T1000 (cell line): ENCODE measurements around the gene H3-3A.

Experiments used
- DNase-seq: peaks from one replicate; lab custom pipeline; 2025; ENCODE audit warnings: mixed read lengths; lab: John Stamatoyannopoulos, UW

H3-3A gene

DNA sequence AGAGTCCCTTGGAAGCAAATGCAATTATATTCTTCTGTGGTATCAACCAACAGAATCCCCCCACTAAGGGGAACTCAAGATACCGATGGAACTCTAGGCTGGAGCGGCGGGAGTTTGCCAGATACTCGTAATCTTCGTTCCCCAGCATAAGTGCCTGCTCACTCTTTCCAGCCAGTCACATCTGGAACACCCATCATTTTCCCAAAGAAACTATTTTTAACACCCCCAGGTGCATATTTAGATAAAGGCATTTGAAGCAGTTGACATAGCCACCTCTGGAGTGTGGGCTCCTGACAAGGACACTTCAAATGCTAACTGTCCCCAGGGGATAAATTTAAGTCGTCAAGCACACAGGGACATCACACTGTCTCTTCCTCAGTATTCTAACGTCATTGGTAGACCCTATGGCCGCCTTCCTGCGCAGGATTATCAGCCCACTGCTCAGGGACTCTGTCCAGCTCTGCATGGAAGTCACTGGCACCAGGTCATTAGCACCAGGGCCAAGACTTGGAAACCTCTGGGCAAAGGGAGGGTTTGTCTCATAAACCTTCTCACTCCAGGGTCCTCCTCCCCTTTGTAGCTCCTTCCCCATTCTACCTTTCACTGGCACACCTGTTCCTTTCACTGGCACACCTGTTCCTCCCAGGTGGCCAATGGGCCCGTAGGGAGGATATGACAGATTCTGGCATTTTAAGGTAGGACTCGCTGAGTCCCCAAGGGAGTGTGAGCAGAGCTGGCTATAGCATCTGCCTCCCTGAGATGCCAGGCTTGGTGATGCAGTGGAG is 48.8 kb downstream of the H3-3A start:
- no peak for DNase-seq

DNA sequence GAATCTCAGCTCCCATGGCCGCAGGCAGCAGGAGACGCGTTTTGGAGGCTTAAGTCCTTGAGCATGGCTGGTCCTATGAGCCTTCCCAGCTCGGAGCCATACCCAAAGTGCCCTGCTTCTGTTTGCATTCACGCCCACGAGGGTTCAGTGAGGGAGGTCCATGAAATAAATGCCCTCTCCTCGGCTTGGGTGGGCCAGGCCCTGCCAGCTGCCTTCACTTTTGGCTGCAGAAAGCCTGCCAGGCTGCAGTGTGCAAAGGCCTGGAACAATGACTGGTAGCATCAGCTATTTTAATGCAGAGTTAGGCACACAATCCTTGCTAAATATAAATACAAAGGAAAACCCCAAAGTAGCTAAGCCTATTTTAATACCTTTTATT is 49.4 kb downstream of the H3-3A start:
- DNase-seq = no peak

DNA sequence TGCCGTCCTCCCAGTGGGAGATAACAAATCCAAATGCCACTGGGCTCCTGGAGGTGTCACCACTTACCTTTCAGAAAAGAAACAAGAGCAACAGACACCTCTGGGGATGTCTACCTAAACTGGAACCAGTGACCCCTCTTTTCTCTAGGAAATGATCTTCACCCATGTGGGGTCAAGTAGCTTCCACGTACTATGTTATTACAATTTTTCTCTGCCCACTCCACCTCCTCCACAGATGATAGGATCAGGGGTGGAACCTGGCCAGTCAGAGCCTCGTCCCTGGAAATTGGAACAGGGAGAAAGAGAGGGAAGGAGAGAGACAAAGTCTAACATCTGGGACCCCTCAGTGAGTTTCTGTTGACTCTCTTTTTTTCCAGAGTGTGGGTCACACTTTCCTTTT is 50.1 kb downstream of the H3-3A start:
- no peak for DNase-seq

DNA sequence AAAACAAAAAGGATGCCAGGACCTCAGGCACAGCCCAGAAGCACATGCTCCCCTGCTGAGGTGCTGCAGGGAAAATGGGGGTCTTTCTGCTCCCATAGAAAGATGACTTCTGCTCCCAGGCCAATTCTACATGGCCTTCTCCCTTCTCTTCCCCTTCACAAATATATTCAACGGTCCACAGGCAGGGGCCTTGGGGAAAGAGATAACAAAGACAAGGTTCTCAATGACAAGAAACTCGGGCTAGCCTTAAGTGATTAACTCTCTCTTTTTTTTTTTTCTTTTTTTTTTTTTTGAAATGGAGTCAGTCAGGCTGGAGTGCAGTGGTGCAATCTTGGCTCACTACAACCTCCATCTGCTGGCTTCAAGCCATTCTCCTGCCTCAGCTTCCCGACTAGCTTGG is 54.2 kb downstream of the H3-3A start:
- no peak for DNase-seq

DNA sequence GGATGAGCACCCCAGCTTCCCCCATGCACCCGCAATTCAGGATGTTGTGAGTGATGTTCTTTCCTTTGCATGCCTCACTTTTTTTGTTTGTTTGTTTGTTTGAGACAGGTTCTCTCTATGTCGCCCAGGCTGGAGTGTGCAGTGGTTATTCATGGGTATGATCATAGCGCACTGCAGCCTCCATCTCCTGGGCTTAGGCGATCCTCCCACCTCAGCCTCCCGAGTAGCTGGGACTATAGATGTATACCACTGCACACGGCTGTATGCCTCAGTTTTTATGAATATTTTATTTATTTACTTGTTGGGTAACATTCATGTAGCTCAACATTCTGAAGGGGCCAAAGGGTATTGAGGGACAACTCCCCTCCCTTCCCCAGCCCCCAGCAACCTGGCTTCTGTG is 54.8 kb downstream of the H3-3A start:
- no peak for DNase-seq

DNA sequence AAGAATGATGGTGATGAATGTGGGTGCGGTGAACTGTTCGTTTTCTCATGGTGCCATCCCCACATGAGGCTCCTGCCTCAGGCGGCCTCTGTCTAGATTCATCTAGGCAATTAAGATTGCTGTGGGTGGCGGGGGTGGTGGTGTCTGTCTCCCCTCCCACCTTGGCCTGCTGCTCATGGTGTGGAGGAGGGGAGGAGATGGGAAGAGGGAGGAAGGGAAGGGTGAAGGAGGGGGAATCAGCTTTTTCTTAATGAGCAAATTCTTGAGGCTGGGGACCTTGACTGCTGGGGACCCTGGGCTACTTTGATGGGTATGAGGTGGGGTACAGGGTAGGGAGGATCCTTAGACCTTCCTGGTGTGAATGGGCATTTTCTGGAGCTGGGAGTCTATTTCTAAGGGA is 55.8 kb downstream of the H3-3A start:
- no peak for DNase-seq

DNA sequence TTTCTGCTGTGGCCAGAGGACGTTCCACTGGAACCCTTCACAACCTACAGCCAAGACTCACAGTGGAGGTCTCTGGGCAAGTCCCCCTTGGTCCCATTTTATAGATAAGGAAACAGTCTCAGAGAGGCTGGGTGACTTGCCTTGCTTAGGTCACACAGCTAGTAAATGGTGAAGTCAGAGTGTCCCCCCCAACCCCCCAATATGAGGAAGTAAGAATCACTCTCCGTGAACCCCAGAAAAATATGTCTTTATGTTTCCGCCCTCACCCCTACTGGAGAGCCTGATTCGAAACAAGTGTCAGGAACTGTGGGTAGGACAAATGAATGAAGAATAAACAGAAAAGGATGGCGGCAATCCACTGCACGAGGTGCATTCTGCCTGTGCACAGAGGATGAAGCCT is 56.7 kb downstream of the H3-3A start:
- no peak for DNase-seq

DNA sequence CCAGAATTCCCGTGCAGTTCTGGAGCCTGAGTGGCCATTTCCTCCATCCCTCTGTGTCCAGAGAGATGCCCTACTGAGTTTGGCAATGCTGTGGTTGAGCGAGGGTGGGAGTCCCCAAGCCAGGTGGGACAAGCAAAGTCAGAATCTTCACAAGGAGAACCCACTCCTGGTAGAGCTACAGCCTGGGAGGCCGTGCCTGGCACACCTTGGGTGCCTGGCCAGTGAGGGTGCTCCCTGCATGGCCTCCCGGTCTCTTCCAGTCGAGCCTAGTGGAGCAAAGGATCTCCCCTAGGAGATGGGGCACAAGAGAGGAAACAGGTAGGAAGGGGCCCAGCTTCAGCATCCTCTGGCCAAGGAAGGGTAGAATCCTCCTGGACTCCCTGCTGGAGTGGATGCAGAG is 57.9 kb downstream of the H3-3A start:
- no peak for DNase-seq

DNA sequence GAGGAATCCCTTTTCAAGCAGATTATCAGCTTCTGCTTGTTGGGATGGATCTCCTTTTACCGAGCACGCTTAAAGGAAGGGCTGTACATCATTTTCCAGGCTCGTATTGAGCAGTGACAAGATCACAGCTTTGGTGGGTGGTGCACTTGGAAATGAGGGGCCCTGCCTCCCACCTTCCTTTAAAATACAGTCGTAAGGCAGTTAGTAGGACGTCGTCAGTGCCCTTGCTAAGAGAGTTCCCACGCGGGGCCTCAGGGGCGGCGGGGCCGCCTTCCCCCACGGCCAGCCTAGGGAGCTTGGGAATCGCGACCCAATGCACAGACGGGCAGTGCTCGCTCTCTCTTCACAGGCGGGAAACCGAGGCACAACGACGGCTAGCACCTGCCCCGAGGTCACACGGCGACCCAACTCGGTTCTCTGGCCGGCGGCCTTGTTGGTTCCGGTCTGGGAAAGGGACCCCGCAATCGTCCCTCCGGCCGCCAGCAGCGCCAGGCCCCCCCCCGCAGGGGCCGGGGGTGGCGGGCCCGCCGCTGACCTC is 58.6 kb downstream of the H3-3A start:
- DNase-seq = no peak
